Astrocyte (in vitro differentiated cells and primary cell): Measurements from ENCODE around the gene TRAPPC14. TPM values are rescaled to one million over a fixed set of nuclear protein-coding genes. Genes with fewer than 3 reads are reported as not detected.

Experiments used
- DNase-seq: peaks from one replicate; pipeline ENCODE4 v3.0.0-alpha.2; 2010; ENCODE audit warnings: low read depth
- FAIRE-seq: peaks from 2 replicates; lab custom pipeline; 2011; peaks lifted over from hg19 to GRCh38; lab: Jason Lieb, UNC
- H2AFZ ChIP-seq: 2 replicates; pipeline ENCODE4 v1.6.0; 2012; ENCODE audit warnings: low read depth, low read length, inconsistent platforms
- H3K27ac ChIP-seq: 2 replicates; pipeline ENCODE4 v1.5.1; 2011; ENCODE audit warnings: low read depth, low read length, inconsistent platforms
- H3K27me3 ChIP-seq: 2 replicates; pipeline ENCODE4 v1.6.0; 2011; ENCODE audit warnings: low read length, inconsistent platforms; ENCODE audit not compliant: insufficient read depth
- H3K36me3 ChIP-seq: 2 replicates; pipeline ENCODE4 v1.5.1; 2011; ENCODE audit warnings: low read length, inconsistent platforms; ENCODE audit not compliant: insufficient read depth
- H3K4me1 ChIP-seq: 2 replicates; pipeline ENCODE4 v1.5.1; 2011; ENCODE audit warnings: low read length, inconsistent platforms; ENCODE audit not compliant: insufficient read depth
- H3K4me2 ChIP-seq: 2 replicates; pipeline ENCODE4 v1.6.0; 2012; ENCODE audit warnings: low read length, inconsistent platforms
- H3K4me3 ChIP-seq: 2 replicates; pipeline ENCODE4 v1.5.1; 2011; ENCODE audit warnings: low read depth, mild to moderate bottlenecking, low read length, inconsistent platforms; ENCODE audit not compliant: insufficient read depth
- H3K79me2 ChIP-seq: 2 replicates; pipeline ENCODE4 v1.6.0; 2012; ENCODE audit warnings: mild to moderate bottlenecking, low read length, inconsistent platforms; ENCODE audit not compliant: insufficient read depth
- H3K9ac ChIP-seq: 2 replicates; pipeline ENCODE4 v1.6.0; 2012; ENCODE audit warnings: mild to moderate bottlenecking, low read length, inconsistent platforms
- H3K9me3 ChIP-seq: 2 replicates; pipeline ENCODE4 v1.5.1; 2012; ENCODE audit warnings: low read depth, mild to moderate bottlenecking, low read length, inconsistent platforms; ENCODE audit not compliant: insufficient read depth
- H4K20me1 ChIP-seq: 2 replicates; pipeline ENCODE4 v1.6.0; 2012; ENCODE audit warnings: low read length, inconsistent platforms; ENCODE audit not compliant: insufficient read depth
- H3K27ac Mint-ChIP-seq: one replicate; pipeline ENCODE4 v1.8.0; 2021; ENCODE audit warnings: mild to moderate bottlenecking, mixed read lengths; ENCODE audit not compliant: unreplicated experiment
- H3K27me3 Mint-ChIP-seq: one replicate; pipeline ENCODE4 v1.8.0; 2021; ENCODE audit warnings: low read depth, mixed read lengths; ENCODE audit not compliant: unreplicated experiment
- H3K36me3 Mint-ChIP-seq: one replicate; pipeline ENCODE4 v1.8.0; 2021; ENCODE audit warnings: low read depth, mixed read lengths; ENCODE audit not compliant: unreplicated experiment
- H3K4me1 Mint-ChIP-seq: one replicate; pipeline ENCODE4 v1.8.0; 2021; ENCODE audit warnings: low read depth, mixed read lengths; ENCODE audit not compliant: unreplicated experiment
- H3K4me3 Mint-ChIP-seq: one replicate; pipeline ENCODE4 v1.8.0; 2021; ENCODE audit warnings: mild to moderate bottlenecking, moderate library complexity, mixed read lengths; ENCODE audit not compliant: unreplicated experiment
- H3K9me3 Mint-ChIP-seq: one replicate; pipeline ENCODE4 v1.8.0; 2021; ENCODE audit warnings: mild to moderate bottlenecking, mixed read lengths; ENCODE audit not compliant: unreplicated experiment
- EZH2 ChIP-seq: IDR thresholded peaks from 2 replicates; pipeline ENCODE4 v1.6.1; 2012; ENCODE audit warnings: mild to moderate bottlenecking, low read length, inconsistent platforms; ENCODE audit not compliant: insufficient read depth
- total RNA-seq: library from RNA; stranded (reverse); gene quantifications from 2 replicates; pipeline ENCODE4 v1.2.1, GENCODE V29; 2021
- TF ChIP-seq, protein P1 (sequence below): IDR thresholded peaks from 2 replicates; pipeline ENCODE4 v1.5.1; 2011; ENCODE audit warnings: low read depth, mild to moderate bottlenecking, inconsistent platforms, low read length, moderate library complexity; ENCODE audit not compliant: insufficient read depth

The TRAPPC14 gene
- total RNA-seq, 1 donor from 2014 or later: 18.7 TPM

DNA sequence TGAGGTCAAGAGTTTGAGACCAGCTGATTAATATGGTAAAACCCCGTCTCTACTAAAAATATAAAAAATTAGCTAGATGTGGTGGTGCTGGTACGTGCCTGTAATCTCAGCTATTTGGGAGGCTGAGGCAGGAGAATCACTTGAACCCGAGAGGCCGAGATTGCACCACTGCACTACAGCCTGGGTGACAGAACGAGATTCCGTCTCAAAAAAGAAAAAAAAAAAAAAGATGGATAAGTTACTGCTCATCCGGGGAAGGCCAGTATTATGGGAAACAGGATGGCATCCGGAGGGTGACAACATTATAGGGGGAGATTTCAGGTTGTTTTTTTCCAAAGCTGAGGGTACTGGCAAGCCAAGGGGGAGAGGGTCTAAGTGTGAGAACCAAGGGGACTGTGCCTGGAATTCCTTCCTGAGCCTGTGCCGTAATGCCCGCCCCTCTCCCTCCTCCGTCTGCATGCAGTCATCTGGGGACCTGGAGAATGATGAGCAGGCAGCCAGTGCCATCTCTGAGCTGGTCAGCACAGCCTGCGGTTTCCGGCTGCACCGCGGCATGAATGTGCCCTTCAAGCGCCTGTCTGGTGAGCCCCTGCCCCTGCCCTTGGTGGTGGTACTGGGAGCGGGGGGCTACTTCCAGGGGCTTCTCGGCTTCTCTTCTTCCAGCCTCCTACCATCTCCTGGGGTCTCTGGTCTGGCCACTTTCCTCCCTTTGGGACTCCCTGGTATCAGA lies 5.4 kb downstream of the TRAPPC14 start:
- Histone ChIP-seq H3K27me3 (no peaks in the 10 kb centered on the region), H3K9ac (no peak overlapping the region), H3K4me3 (no peak overlapping the region), H3K4me2 (no peak overlapping the region), H2AFZ (no peak overlapping the region), H4K20me1 (peaks cover 50% of the 10 kb centered on the region), H3K9me3 (no peaks in the 10 kb centered on the region), H3K4me1 (peaks cover 10% of the 10 kb centered on the region), H3K79me2 (peaks cover 47% of the 10 kb centered on the region), H3K36me3 (peaks cover 9% of the 10 kb centered on the region), H3K27ac (no peak overlapping the region)
- Mint-ChIP-seq H3K27ac (no peak overlapping the region), H3K4me3 (no peak overlapping the region), H3K36me3 (peaks cover 10% of the 10 kb centered on the region), H3K4me1 (peaks cover 6% of the 10 kb centered on the region), H3K9me3 (no peaks in the 10 kb centered on the region), H3K27me3 (no peaks in the 10 kb centered on the region)
- TF ChIP-seq, protein P1, sequence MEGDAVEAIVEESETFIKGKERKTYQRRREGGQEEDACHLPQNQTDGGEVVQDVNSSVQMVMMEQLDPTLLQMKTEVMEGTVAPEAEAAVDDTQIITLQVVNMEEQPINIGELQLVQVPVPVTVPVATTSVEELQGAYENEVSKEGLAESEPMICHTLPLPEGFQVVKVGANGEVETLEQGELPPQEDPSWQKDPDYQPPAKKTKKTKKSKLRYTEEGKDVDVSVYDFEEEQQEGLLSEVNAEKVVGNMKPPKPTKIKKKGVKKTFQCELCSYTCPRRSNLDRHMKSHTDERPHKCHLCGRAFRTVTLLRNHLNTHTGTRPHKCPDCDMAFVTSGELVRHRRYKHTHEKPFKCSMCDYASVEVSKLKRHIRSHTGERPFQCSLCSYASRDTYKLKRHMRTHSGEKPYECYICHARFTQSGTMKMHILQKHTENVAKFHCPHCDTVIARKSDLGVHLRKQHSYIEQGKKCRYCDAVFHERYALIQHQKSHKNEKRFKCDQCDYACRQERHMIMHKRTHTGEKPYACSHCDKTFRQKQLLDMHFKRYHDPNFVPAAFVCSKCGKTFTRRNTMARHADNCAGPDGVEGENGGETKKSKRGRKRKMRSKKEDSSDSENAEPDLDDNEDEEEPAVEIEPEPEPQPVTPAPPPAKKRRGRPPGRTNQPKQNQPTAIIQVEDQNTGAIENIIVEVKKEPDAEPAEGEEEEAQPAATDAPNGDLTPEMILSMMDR: no peak
- DNase-seq (no peak), FAIRE-seq (no peak)

DNA sequence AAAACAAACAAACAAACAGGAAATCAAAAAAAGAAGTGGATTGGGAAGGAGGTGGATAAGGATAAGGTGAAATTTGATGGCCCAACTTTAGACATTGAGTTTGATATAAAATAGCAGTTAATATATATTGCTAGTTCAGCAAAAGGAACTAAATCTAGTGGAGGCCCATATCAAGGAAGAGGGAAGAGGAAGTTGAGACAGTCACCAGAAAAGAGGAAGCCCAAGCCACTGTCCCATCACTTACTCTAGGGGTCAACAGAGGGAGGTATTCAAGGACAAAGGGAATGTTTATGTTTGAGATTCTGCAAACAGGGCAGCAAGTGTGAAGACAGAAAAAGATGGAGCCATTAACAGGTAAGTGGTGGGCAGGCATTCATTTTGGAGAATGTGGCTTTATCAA lies 6.1 kb downstream of the TRAPPC14 start:
- FAIRE-seq (no peak), DNase-seq (no peak)
- no peak overlapping the region for H2AFZ ChIP-seq
- Mint-ChIP-seq H3K9me3 (no peaks in the 10 kb centered on the region), H3K4me3 (no peak overlapping the region), H3K27me3 (no peaks in the 10 kb centered on the region), H3K27ac (no peak overlapping the region), H3K4me1 (peaks cover 3% of the 10 kb centered on the region), H3K36me3 (peaks cover 10% of the 10 kb centered on the region)
- H3K79me2 ChIP-seq: peaks cover 42% of the 10 kb centered on the region
- H3K36me3 ChIP-seq: peaks cover 9% of the 10 kb centered on the region
- peaks cover 45% of the 10 kb centered on the region for H4K20me1 ChIP-seq
- TF ChIP-seq, protein P1: no peak
- no peak for TF ChIP-seq EZH2
- H3K9me3 ChIP-seq: no peaks in the 10 kb centered on the region
- no peak overlapping the region for H3K4me3 ChIP-seq
- H3K27ac ChIP-seq: no peak overlapping the region
- H3K27me3 ChIP-seq: no peaks in the 10 kb centered on the region
- no peak overlapping the region for H3K4me2 ChIP-seq
- no peak overlapping the region for H3K9ac ChIP-seq
- H3K4me1 ChIP-seq: peaks cover 5% of the 10 kb centered on the region
